DND-41 (cell line): Measurements from ENCODE around the gene PRKAR1B.

Experiments used
- ATAC-seq: fragments of 200-7000 bp; cut with Tn5 transposase; 3 replicates; pipeline ENCODE4 v1.9.1; 2021; ENCODE audit warnings: low read depth; ENCODE audit not compliant: insufficient read depth
- DNase-seq: peaks from one replicate; pipeline ENCODE4 v3.0.0-alpha.2; 2020
- H2AFZ ChIP-seq: 2 replicates; pipeline ENCODE4 v1.6.0; 2012; ENCODE audit warnings: low read depth, low read length
- H3K27ac ChIP-seq: 2 replicates; pipeline ENCODE4 v1.5.1; 2012; ENCODE audit warnings: low read length, inconsistent platforms
- H3K27me3 ChIP-seq: fragments of 200-600 bp; sonication (generic); 2 replicates; pipeline ENCODE4 v1.6.0; 2012; ENCODE audit warnings: low read length, mild to moderate bottlenecking, inconsistent platforms; ENCODE audit not compliant: insufficient read depth, poor library complexity
- H3K36me3 ChIP-seq: 2 replicates; pipeline ENCODE4 v1.5.1; 2012; ENCODE audit warnings: low read length, inconsistent platforms; ENCODE audit not compliant: insufficient read depth
- H3K4me1 ChIP-seq: 2 replicates; pipeline ENCODE4 v1.5.1; 2012; ENCODE audit warnings: mild to moderate bottlenecking, low read length; ENCODE audit not compliant: insufficient read depth
- H3K4me2 ChIP-seq: 2 replicates; pipeline ENCODE4 v1.6.0; 2012; ENCODE audit warnings: mild to moderate bottlenecking, moderate library complexity, low read length, inconsistent platforms; ENCODE audit not compliant: insufficient read depth
- H3K4me3 ChIP-seq, 2 experiments: fragments of 200-600 bp in 1 of 2; shearing (Covaris generic) in 1 of 2; 2 replicates each; pipeline ENCODE4 v1.5.1; 2012 to 2016; ENCODE audit warnings: inconsistent platforms in 2 of 2, low read length in 2 of 2, mild to moderate bottlenecking in 2 of 2, low read depth in 1 of 2, moderate library complexity in 1 of 2
- H3K79me2 ChIP-seq: 2 replicates; pipeline ENCODE4 v1.6.0; 2012; ENCODE audit warnings: low read length, inconsistent platforms; ENCODE audit not compliant: insufficient read depth
- H3K9ac ChIP-seq: 2 replicates; pipeline ENCODE4 v1.6.0; 2012; ENCODE audit warnings: low read depth, mild to moderate bottlenecking, inconsistent platforms, low read length, moderate library complexity
- H3K9me3 ChIP-seq: 2 replicates; pipeline ENCODE4 v1.5.1; 2012; ENCODE audit warnings: low read length, moderate library complexity, mild to moderate bottlenecking, inconsistent platforms; ENCODE audit not compliant: insufficient read depth, severe bottlenecking
- H4K20me1 ChIP-seq: 2 replicates; pipeline ENCODE4 v1.6.0; 2012; ENCODE audit warnings: low read length; ENCODE audit not compliant: insufficient read depth
- EZH2 ChIP-seq: IDR thresholded peaks from 3 replicates; pipeline ENCODE4 v1.6.1; 2012; ENCODE audit warnings: borderline replicate concordance, low read depth, mild to moderate bottlenecking, moderate library complexity, low read length, inconsistent platforms; ENCODE audit not compliant: severe bottlenecking
- TF ChIP-seq, protein P1 (sequence below): IDR thresholded peaks from 2 replicates; pipeline ENCODE4 v1.5.1; 2012; ENCODE audit warnings: borderline replicate concordance, low read length, moderate library complexity, mild to moderate bottlenecking; ENCODE audit not compliant: poor library complexity, severe bottlenecking; ENCODE audit errors: extremely low read depth

PRKAR1B gene

DNA sequence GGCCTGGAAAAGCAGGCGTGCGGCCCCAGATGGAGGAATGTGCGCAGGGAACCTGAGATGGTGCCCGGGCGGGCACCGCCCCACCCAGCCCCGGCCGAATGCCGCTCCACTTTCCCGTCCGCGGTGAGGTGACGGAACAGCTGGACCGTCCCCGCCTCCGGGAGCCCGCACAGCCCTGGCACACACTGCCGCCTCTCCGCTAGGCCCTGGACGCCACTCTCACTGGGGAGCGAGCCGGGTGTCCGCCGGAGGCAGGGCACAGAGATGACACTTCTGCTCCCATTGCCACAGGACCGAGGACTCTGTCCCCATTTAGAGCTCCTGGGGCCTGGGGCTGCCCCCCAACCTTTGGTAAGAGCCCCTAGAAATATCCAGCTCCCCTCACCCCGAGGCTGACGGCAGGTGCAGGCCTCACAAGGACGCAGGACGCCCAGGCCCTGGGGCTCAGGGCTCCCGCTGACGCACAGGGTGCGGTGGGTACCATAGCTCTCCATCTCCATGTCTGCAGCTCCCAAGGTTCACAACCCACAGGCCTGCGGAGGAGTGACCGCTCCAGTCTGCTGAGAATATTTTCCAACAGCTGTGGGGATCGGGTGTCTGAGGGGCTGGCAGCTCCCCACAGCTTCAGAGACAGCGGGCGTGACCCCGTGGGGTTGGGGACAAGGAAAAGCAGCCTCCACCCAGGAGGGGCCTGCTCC is 155.2 kb downstream of the PRKAR1B start:
- Histone ChIP-seq H3K4me1 (no peaks in the 10 kb centered on the region), H3K4me3 (no peak overlapping the region), H3K79me2 (peaks cover 3% of the 10 kb centered on the region; the same call in 1 of the 2 replicates), H3K36me3 (peaks cover 51% of the 10 kb centered on the region), H3K27ac (no peak overlapping the region), H3K27me3 (no peaks in the 10 kb centered on the region), H4K20me1 (no peaks in the 10 kb centered on the region), H3K4me2 (no peak overlapping the region), H3K9me3 (no peaks in the 10 kb centered on the region), H2AFZ (no peak overlapping the region), H3K9ac (no peak overlapping the region)
- DNase-seq = no peak
- no peak for ATAC-seq
- TF ChIP-seq EZH2 = no peak
- TF ChIP-seq, protein P1, sequence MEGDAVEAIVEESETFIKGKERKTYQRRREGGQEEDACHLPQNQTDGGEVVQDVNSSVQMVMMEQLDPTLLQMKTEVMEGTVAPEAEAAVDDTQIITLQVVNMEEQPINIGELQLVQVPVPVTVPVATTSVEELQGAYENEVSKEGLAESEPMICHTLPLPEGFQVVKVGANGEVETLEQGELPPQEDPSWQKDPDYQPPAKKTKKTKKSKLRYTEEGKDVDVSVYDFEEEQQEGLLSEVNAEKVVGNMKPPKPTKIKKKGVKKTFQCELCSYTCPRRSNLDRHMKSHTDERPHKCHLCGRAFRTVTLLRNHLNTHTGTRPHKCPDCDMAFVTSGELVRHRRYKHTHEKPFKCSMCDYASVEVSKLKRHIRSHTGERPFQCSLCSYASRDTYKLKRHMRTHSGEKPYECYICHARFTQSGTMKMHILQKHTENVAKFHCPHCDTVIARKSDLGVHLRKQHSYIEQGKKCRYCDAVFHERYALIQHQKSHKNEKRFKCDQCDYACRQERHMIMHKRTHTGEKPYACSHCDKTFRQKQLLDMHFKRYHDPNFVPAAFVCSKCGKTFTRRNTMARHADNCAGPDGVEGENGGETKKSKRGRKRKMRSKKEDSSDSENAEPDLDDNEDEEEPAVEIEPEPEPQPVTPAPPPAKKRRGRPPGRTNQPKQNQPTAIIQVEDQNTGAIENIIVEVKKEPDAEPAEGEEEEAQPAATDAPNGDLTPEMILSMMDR = no peak

DNA sequence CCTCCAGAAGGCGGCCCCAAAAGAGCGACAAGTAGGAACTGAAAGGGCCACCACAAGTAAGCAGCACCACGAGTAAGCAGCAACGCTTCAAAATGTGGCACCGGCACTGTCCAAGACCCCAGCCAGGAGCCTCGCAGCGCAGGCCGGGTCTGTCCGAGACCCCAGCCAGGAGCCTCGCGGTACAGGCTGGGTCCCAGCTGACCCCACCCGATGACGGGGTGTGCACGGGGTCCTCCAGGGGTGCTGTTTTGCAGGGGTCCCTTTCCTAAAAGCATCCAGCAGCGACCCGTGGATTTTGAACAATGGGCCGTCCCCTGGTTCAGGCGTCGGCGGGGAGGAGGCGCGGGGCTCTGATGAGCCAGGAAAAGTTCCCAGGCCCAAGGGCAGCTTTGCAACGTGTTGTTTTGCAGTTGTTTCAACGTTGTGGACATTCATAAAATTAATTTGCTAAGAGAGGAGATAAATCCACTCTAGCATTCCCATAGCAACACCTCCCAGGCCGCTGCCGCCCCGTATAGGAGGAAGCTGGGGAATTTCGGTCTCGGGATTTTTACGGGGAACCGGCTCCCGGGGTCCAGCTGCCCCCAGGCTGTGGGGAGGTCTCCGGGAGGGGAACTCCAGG is 155.9 kb downstream of the PRKAR1B start:
- no peaks in the 10 kb centered on the region for H3K4me1 ChIP-seq
- no peak overlapping the region for H3K4me3 ChIP-seq
- H3K9ac ChIP-seq = no peak overlapping the region
- ATAC-seq (no peak), DNase-seq (no peak)
- H3K36me3 ChIP-seq = peaks cover 48% of the 10 kb centered on the region
- H3K27me3 ChIP-seq = no peaks in the 10 kb centered on the region
- no peak overlapping the region for H3K4me2 ChIP-seq
- no peak overlapping the region for H3K27ac ChIP-seq
- peaks cover 3% of the 10 kb centered on the region; the same call in 1 of the 2 replicates for H4K20me1 ChIP-seq
- peaks cover 7% of the 10 kb centered on the region for H3K79me2 ChIP-seq
- no peak overlapping the region for H2AFZ ChIP-seq
- no peak for TF ChIP-seq EZH2
- TF ChIP-seq, protein P1 = no peak
- H3K9me3 ChIP-seq = no peaks in the 10 kb centered on the region

DNA sequence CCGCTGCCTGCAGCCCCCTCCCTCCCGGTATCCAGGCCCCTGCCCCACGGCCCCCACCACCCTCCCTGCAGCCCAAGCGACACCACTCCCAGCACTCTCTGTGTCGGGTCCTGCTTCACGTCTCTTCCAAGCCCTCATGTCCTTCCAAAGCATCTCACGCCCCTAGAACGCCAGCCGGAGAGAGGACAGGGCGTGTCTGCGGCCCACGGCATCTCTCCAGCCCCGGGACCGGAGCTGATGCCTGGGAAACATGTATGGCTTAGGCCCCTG is 156.3 kb downstream of the PRKAR1B start:
- H3K27ac ChIP-seq = no peak overlapping the region
- no peaks in the 10 kb centered on the region for H3K4me1 ChIP-seq
- no peak overlapping the region for H3K4me2 ChIP-seq
- no peak for TF ChIP-seq EZH2
- TF ChIP-seq, protein P1 = no peak
- H3K27me3 ChIP-seq = no peaks in the 10 kb centered on the region
- ATAC-seq (no peak), DNase-seq (no peak)
- no peak overlapping the region for H3K4me3 ChIP-seq
- peaks cover 46% of the 10 kb centered on the region for H3K36me3 ChIP-seq
- no peak overlapping the region for H3K9ac ChIP-seq
- H2AFZ ChIP-seq = no peak overlapping the region
- no peaks in the 10 kb centered on the region for H3K9me3 ChIP-seq
- H4K20me1 ChIP-seq = peaks cover 6% of the 10 kb centered on the region; the same call in 1 of the 2 replicates
- peaks cover 8% of the 10 kb centered on the region for H3K79me2 ChIP-seq
